COLO668 (cell line): ENCODE measurements around the gene LRP3.
"Not testable (repeated sequence)": the region's sequence is repeated elsewhere in the genome, so short reads cannot be mapped to it uniquely, and the experiment has no call there.

ENCODE experiments used
- DNase-seq: peaks from one replicate; lab custom pipeline; 2025; ENCODE audit not compliant: unreplicated experiment; lab: John Stamatoyannopoulos, UW

LRP3 gene

GRCh38 chr19:33175886-33176669 is 18.1 kb upstream of the LRP3 start:
- DNase-seq, result peak; percentile 41

- DNase-seq, result peak; percentile 98
Observed at GRCh38 chr19:33176670-33177416, 17.3 kb upstream of the LRP3 start.

DNA sequence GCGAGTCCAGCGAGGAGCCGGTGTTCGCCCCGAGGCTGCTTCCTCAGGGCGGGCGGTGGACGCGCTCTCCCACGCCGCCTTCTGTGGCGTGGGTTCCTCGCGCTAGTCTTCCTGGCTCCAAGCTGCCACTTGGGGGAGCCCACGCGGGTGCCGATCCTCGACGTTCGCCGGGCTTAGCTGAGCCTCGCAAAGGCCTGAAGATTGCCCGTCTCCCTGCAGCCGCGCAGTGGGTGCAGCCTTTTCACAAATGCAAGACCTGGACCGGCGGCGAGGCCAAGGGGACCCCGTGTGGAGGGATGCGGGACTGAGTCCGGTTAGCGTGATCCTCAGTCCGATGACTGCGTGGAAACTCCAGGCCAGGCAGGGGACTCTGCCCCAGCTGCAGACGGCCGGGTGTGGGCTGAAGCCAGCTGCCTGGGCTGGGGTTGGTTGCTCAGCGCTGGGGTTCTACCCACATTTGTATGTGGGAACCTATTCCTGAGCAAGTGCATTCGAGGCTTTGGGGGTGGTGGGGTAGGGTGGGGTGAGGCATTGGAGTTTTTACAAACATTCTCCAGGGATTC is 16.6 kb upstream of the LRP3 start:
- peak; percentile 85 for DNase-seq

GRCh38 chr19:33186431-33187182 is 7.5 kb upstream of the LRP3 start:
- DNase-seq, result no peak

DNA sequence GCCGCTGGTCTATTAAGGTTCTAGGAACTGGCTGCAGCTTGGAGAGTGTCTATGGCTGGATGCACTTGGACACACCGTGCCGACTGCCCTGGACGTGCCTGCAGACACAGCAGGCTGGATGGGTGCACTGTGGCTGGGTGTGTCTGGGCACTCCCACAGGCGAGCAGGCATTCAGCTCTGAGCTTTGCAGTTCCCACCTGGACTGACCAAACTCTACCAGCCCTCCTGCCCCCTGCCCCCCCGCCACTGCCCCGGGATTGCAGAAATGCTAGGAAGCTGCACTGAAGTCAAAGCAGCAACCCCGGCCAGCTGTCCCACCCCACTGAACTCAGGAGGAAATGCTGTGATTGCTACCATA is 7.0 kb upstream of the LRP3 start:
- DNase-seq, result no peak

GRCh38 chr19:33189453-33189852 is 4.7 kb upstream of the LRP3 start:
- DNase-seq, result no peak

DNA sequence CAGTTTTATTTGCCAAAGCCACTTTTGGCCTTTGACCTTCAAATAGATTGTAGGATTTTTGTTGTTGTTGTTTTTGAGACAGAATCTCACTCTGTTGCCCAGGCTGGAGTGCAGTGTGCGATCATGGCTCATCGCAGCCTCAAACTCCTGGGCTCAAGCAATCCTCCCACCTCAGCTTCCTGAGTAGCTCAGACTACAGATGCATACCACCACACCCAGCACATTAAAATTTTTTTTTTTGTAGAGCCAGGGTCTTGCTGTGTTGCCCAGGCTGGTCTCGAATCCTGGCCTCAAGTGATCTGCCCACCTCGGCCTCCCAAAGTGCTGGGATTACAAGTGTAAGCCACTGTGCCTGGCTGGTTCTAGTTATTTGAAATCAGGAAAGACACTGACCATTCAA is 3.0 kb upstream of the LRP3 start:
- not testable (repeated sequence) for DNase-seq

GRCh38 chr19:33191501-33191900 is 2.6 kb upstream of the LRP3 start:
- no peak for DNase-seq

GRCh38 chr19:33192010-33192409 is 2.1 kb upstream of the LRP3 start:
- no peak for DNase-seq

GRCh38 chr19:33193269-33193864 is 763 bp upstream of the LRP3 start:
- no peak for DNase-seq

- peak; percentile 4 for DNase-seq
Observed at GRCh38 chr19:33194532-33194885, 379 bp downstream of the LRP3 start.

DNA sequence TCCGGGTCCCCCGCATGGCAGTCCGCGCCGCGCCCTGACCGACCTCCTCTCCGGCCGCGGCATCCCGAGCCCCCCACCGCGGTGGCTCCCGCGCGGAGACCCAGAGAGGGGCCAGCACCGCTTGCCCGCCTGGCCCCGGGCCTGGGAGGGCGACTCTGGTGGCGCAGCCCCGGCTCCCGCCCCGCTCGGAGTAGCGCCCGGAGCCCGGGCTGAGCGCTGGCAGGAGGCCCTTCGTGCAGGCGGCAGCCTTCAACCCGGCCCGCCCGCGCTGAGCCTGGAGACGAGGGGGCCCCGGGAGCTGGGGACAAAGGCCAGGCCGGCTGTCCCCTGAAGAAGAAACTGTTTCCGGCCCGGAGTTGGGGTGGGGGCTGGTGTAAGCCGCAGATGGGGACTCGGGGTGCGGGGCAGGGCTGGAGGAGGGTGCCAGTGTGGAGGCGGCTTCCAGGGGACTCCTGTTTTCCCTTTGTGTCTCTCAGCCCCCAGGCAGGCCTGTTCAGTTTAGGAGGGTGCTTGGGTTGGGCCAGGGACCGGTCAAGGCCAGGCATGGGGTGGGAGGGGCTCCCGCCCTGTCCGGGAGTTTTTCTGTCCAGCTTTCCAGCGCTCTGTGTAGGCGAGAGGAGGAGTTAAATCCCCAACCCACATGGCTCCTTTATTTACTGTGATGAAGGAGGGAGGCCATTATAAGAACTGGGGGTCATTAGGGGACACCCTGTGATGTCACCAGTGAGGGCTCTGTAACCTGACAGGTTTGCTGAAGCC is 935 bp downstream of the LRP3 start:
- no peak for DNase-seq

- no peak for DNase-seq
Observed at GRCh38 chr19:33195645-33196347, 1.7 kb downstream of the LRP3 start.

DNA sequence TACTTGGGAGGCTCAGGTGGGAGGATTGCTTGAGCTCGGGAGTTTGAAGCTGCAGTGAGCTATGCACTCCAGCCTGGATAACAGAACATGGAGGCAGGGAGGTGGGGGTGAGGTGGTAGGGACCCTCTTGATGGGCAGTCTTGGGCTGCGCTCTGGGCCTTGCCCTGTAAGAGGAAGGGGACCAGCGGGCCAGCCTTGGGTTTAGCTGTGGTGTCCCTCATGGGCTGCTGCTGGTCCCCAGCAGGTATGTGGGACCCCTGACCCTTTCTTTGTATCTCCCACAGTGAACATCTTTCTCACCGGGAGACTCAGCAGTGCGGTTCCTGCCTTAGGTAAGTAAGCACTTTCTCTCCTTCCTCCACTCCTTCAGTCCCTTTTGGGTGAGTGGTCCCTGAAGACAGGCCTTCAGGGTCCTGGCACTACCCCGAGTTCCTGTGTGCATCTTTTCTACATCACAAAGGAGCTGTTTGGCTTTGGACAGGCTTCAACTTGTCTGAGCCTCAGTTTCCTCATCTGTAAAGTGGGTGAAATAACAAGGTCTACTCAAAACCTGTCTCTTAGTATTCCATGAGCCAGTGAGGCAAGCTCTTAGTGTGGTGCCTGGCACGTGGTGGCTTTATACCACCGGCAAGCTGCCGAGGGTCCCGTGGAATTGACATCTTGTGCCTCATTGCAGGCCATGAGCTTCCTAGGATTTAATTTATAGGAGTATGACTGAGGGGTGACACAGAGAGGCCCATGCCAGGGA is 2.5 kb downstream of the LRP3 start:
- DNase-seq, result no peak

- no peak for DNase-seq
Observed at GRCh38 chr19:33197591-33198000, 3.5 kb downstream of the LRP3 start.

GRCh38 chr19:33198169-33198568 is 4.0 kb downstream of the LRP3 start:
- DNase-seq, result no peak

- DNase-seq, result no peak
Observed at GRCh38 chr19:33199441-33200265, 5.5 kb downstream of the LRP3 start.

GRCh38 chr19:33201473-33201872 is 7.3 kb downstream of the LRP3 start:
- no peak for DNase-seq
